Measurements from ENCODE around the gene PRND.
"Not testable (repeated sequence)": the region's sequence is repeated elsewhere in the genome, so short reads cannot be mapped to it uniquely, and the experiment has no call there.

The PRND gene

DNA sequence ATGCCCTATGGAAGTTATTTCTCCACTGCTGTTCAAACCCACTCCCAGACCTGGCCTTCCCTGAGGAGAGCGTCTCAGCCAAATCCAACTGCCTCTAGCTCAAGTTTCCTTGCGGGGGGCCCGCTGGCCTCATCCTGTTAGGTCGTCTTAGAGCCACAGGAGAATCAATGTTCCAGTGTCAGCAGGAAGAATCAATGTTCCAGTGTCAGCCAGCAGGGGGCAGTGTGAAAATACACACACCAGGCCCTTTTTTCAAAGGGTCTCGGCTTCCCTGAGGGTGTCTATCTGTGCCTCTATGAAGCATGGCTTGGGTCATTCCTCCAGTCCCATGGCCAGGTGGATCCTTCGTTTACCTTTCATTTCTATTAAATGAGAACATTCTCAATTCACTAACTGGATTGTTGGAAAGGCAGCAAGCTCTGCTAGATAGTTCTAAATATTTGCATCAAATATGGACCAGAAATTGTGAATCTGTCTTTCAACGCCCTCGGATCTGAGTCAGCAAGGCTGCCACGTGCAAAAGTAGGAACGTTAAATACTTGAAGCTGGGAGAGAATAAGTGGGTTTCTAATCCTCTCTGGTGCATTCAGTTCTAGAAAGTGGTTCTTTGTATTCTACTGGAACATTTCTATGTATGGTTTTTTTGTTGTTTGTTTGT lies 19.2 kb downstream of the PRND start:
- DNase-seq, result peak; percentile 67

DNA sequence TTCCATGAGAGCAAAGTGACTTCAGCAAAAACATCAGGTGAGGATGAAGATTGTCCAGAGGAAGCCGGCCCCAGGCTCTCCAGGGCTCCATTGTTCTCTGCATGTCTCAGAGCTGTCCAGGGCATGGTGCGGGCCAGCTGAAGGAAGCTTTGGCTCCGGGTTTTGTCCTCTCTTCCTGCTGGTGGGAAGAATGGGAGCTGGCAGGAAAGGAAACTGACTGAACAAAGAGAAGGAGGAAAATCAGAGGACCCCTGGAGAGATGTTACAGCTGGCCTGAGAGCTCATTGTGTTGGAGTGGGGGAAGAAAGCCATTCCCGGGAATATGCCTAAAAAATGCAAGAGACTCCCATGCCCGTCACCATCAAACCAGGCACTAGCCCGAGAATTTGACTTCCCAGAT lies 27.1 kb downstream of the PRND start:
- no peak for DNase-seq

GRCh38 chr20:4749326-4749725 lies 27.6 kb downstream of the PRND start:
- no peak for DNase-seq

GRCh38 chr20:4750381-4750780 lies 28.7 kb downstream of the PRND start:
- no peak for DNase-seq

- DNase-seq, result peak; percentile 37
These were observed 37.6 kb downstream of the PRND start for GRCh38 chr20:4759100-4759884.

GRCh38 chr20:4763261-4763660 lies 41.6 kb downstream of the PRND start:
- DNase-seq, result no peak

DNA sequence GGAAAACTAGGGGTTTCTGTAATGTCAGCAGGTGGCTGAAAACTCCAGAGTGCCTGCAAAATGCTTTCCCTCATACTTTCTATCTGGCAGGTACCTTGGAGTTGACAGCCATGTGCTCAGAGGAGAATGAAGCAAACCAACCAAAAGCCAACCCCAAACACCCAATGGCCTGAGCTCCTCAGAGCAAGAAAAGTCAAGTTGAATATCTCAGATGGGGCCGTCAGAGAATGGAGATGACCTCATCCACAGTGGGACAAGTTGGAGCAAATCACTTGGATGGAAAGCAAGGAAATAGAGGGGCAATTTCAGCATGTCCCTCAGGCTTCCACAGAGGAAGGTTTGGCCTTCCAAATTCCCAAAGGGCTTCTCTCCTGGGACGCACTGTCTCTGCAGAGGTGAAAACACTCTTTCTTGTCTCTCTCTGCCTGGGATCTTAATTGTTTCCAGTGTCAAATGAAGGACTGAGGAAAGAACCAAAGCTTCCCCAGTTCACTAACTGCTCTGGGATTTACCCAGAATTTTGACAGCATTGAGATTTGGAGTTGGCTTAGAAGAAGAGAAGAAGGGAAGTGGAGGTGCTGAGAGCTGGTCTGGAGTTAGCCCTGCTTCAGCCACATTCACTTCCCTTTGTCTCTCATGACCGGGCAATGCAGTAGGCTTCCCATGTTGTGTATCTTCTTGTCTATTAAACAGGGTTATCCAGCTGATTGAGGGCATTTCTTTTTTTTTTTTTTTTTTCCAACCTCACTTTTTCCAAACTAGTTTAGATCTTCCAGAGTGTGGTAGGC lies 42.2 kb downstream of the PRND start:
- DNase-seq, result no peak

DNA sequence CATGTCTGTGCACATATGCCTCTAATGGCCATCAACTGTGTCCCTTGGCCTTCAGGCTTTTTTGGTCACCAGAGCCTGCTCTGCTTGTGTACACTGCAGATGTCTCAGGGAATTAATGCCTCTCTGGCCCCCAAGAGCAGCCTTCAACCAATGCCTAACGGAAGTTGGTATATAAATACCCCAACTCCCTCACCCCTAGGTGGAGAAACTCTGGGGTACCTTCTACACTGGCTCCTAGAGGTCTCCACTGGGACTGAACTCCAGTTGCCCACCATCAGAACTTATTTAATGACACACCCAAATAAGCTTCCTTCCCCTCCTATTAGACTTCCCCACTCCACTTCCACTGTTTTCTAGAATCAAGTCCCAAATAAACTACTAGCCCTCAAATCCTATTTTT lies 43.1 kb downstream of the PRND start:
- no peak for DNase-seq

- DNase-seq, result no peak
These were observed 44.0 kb downstream of the PRND start for GRCh38 chr20:4765681-4766080.

DNA sequence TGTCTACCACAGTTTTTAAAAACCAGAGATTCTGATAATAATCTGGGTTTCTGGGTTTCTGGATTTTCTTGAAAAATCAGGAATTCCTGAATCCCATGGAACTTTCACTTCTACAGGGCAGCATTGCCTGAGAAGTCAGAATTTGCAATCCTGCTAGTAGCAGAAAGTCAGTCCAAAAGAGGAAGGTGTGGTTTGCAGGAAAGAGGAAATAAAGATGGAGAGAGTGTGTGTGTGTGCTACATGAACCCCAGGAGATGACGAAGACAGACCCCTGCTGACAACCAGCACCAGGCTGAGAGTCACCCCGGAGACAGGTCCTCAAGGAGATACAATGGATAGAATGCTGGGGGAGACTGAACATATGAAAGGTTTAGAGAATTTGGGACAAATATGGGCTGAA lies 44.9 kb downstream of the PRND start:
- no peak for DNase-seq

- no peak for DNase-seq
These were observed 45.4 kb downstream of the PRND start for GRCh38 chr20:4767084-4767483.

GRCh38 chr20:4769328-4769727 lies 47.6 kb downstream of the PRND start:
- DNase-seq, result no peak

- DNase-seq, result no peak
These were observed 48.3 kb downstream of the PRND start for GRCh38 chr20:4770026-4770425.

DNA sequence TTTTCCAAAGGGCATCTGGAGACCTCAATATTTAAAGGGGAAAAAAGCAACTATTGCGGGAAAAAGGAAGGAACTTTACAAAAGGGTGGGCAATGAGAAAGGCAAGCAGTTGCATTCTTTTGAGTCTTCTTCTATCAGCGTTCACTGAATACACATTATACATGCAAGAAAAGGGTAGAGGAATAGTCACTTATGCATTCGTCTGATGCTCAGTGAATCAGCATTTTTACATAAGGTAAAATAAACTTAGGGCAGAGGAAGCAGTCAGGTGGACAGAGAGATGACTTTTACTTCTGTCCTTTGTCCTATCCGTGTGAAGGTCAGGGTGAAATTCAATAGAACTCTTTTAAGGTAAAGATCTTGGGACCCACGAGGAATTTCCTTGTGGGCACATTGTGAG lies 49.3 kb downstream of the PRND start:
- DNase-seq, result no peak

DNA sequence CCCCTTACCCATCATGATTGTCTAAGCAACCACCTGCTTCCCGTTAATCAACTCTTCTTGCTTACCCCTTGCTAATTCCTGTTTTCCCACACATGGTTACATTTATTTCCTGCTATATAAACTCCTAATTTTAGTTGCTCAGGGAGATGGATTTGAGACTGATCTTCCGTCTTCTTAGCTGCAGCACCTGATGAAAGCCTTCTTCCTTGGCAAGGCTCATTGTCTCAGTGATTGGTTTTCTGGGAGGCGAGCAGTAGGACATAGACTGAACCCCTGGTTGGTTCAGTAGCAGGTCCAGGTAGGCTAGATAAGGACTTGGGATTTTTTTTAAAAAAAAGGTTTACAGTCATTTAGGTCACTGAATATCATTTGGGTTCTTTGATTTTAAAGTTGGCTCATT lies 50.4 kb downstream of the PRND start:
- DNase-seq, result no peak

- DNase-seq, result not testable (repeated sequence)
These were observed 51.3 kb downstream of the PRND start for GRCh38 chr20:4773014-4773413.

GRCh38 chr20:4773736-4774135 lies 52.0 kb downstream of the PRND start:
- DNase-seq, result no peak

- no peak for DNase-seq
These were observed 52.5 kb downstream of the PRND start for GRCh38 chr20:4774207-4774606.

- DNase-seq, result no peak
These were observed 53.8 kb downstream of the PRND start for GRCh38 chr20:4775322-4776078.

- no peak for DNase-seq
These were observed 54.4 kb downstream of the PRND start for GRCh38 chr20:4776079-4776630.
